Naive B cell (primary cell): ENCODE measurements around the gene SCN10A. TPM values are rescaled to one million over a fixed set of nuclear protein-coding genes. Genes with fewer than 3 reads are reported as not detected.

ENCODE experiments used
- ATAC-seq, 2 donors: fragments of 150-1000 bp; cut with Tn5 transposase; 2 replicates each; pipeline ENCODE4 v1.10.0; 2021; ENCODE audit warnings: low read depth in 2 of 2, mild to moderate bottlenecking in 2 of 2, moderate library complexity in 2 of 2
- DNase-seq: peaks from one replicate; pipeline ENCODE4 v3.0.0; 2022
- H3K27ac Mint-ChIP-seq, 6 donors: one replicate each; pipeline ENCODE4 v1.8.0; 2020 to 2022; ENCODE audit warnings: mild to moderate bottlenecking in 6 of 6, mixed read lengths in 6 of 6, moderate library complexity in 5 of 6, inconsistent platforms in 2 of 6
- H3K27me3 Mint-ChIP-seq, 3 donors: one replicate each; pipeline ENCODE4 v1.8.0; 2021 to 2022; ENCODE audit warnings: mixed read lengths in 3 of 3, mild to moderate bottlenecking in 1 of 3
- H3K36me3 Mint-ChIP-seq, 2 donors: one replicate each; pipeline ENCODE4 v1.8.0; 2020 to 2022; ENCODE audit warnings: mixed read lengths in 2 of 2, inconsistent platforms in 1 of 2, mild to moderate bottlenecking in 1 of 2
- H3K4me1 Mint-ChIP-seq, 3 donors: one replicate each; pipeline ENCODE4 v1.8.0; 2020 to 2022; ENCODE audit warnings: mixed read lengths in 3 of 3, inconsistent platforms in 1 of 3, mild to moderate bottlenecking in 1 of 3, moderate library complexity in 1 of 3
- H3K4me3 Mint-ChIP-seq, 8 donors: one replicate each; pipeline ENCODE4 v1.8.0; 2020 to 2022; ENCODE audit warnings: mild to moderate bottlenecking in 8 of 8, mixed read lengths in 8 of 8, moderate library complexity in 8 of 8, inconsistent platforms in 2 of 8
- H3K9me3 Mint-ChIP-seq, 7 donors: one replicate each; pipeline ENCODE4 v1.8.0; 2020 to 2022; ENCODE audit warnings: mixed read lengths in 7 of 7, mild to moderate bottlenecking in 5 of 7, inconsistent platforms in 2 of 7, moderate library complexity in 1 of 7
- polyA plus RNA-seq, 6 donors: library from polyadenylated mRNA; unstranded; fragments of 300-500 nt; fragmentation: Illumina TruSeq; gene quantifications; one replicate each; pipeline ENCODE4 v1.2.3, GENCODE V29; 2021; ENCODE audit warnings: low read depth in 6 of 6

The SCN10A gene
- polyA plus RNA-seq, 6 donors from 2014 or later = not detected

GRCh38 chr3:38724392-38724736, 91.7 kb downstream of the SCN10A start:
- H3K4me3 Mint-ChIP-seq = no peak overlapping the region
- H3K4me1 Mint-ChIP-seq = no peaks in the 10 kb centered on the region
- DNase-seq (no peak), ATAC-seq (no peak)
- H3K27me3 Mint-ChIP-seq = peaks cover 11 to 26% (median 12%) of the 10 kb centered on the region in 3 donors
- H3K27ac Mint-ChIP-seq = no peak overlapping the region
- H3K9me3 Mint-ChIP-seq = peaks cover 0 to 2% (median 0%) of the 10 kb centered on the region in 7 donors
- no peaks in the 10 kb centered on the region for H3K36me3 Mint-ChIP-seq

- Mint-ChIP-seq H3K27me3 (peaks cover 11 to 20% (median 12%) of the 10 kb centered on the region in 3 donors), H3K4me3 (no peak overlapping the region), H3K27ac (no peak overlapping the region), H3K4me1 (no peaks in the 10 kb centered on the region), H3K9me3 (no peaks in the 10 kb centered on the region), H3K36me3 (no peaks in the 10 kb centered on the region)
- no peak for DNase-seq
- ATAC-seq = no peak
Observed at GRCh38 chr3:38723569-38724391, 92.2 kb downstream of the SCN10A start.

- DNase-seq (no peak), ATAC-seq (no peak)
- no peaks in the 10 kb centered on the region for H3K4me1 Mint-ChIP-seq
- H3K4me3 Mint-ChIP-seq = no peak overlapping the region
- peaks cover 11 to 13% (median 12%) of the 10 kb centered on the region in 3 donors for H3K27me3 Mint-ChIP-seq
- H3K27ac Mint-ChIP-seq = no peak overlapping the region
- no peaks in the 10 kb centered on the region for H3K36me3 Mint-ChIP-seq
- H3K9me3 Mint-ChIP-seq = no peaks in the 10 kb centered on the region
Observed at GRCh38 chr3:38722781-38723568, 93.0 kb downstream of the SCN10A start.

GRCh38 chr3:38721207-38721772, 94.7 kb downstream of the SCN10A start:
- DNase-seq = no peak
- ATAC-seq = no peak
- peaks cover 3 to 7% (median 5%) of the 10 kb centered on the region in 3 donors for H3K27me3 Mint-ChIP-seq
- no peaks in the 10 kb centered on the region for H3K9me3 Mint-ChIP-seq
- H3K36me3 Mint-ChIP-seq = no peaks in the 10 kb centered on the region
- no peaks in the 10 kb centered on the region for H3K4me1 Mint-ChIP-seq
- H3K27ac Mint-ChIP-seq = no peak overlapping the region
- no peak overlapping the region for H3K4me3 Mint-ChIP-seq

GRCh38 chr3:38720465-38720864, 95.6 kb downstream of the SCN10A start:
- no peaks in the 10 kb centered on the region for H3K4me1 Mint-ChIP-seq
- H3K9me3 Mint-ChIP-seq = no peaks in the 10 kb centered on the region
- H3K4me3 Mint-ChIP-seq = no peak overlapping the region
- DNase-seq (no peak), ATAC-seq (no peak)
- no peaks in the 10 kb centered on the region for H3K36me3 Mint-ChIP-seq
- H3K27me3 Mint-ChIP-seq = peaks cover 0 to 6% (median 5%) of the 10 kb centered on the region in 3 donors
- H3K27ac Mint-ChIP-seq = no peak overlapping the region

- no peak overlapping the region for H3K4me3 Mint-ChIP-seq
- H3K27me3 Mint-ChIP-seq = peaks cover 0 to 5% (median 0%) of the 10 kb centered on the region in 3 donors
- no peaks in the 10 kb centered on the region for H3K36me3 Mint-ChIP-seq
- no peaks in the 10 kb centered on the region for H3K4me1 Mint-ChIP-seq
- no peak for ATAC-seq
- DNase-seq = no peak
- peaks cover 0 to 5% (median 0%) of the 10 kb centered on the region in 7 donors for H3K9me3 Mint-ChIP-seq
- H3K27ac Mint-ChIP-seq = no peak overlapping the region
Observed at GRCh38 chr3:38717355-38718240, 98.4 kb downstream of the SCN10A start.

GRCh38 chr3:38713121-38713520, 102.9 kb downstream of the SCN10A start:
- peaks cover 0 to 5% (median 0%) of the 10 kb centered on the region in 7 donors for H3K9me3 Mint-ChIP-seq
- no peaks in the 10 kb centered on the region for H3K4me1 Mint-ChIP-seq
- no peaks in the 10 kb centered on the region for H3K36me3 Mint-ChIP-seq
- H3K27me3 Mint-ChIP-seq = peaks cover 0 to 17% (median 8%) of the 10 kb centered on the region in 3 donors
- DNase-seq (no peak), ATAC-seq (no peak)
- no peak overlapping the region for H3K27ac Mint-ChIP-seq
- H3K4me3 Mint-ChIP-seq = no peak overlapping the region

GRCh38 chr3:38711321-38711720, 104.7 kb downstream of the SCN10A start:
- no peak overlapping the region for H3K27ac Mint-ChIP-seq
- ATAC-seq = no peak
- H3K27me3 Mint-ChIP-seq = peaks cover 8 to 20% (median 18%) of the 10 kb centered on the region in 3 donors
- no peaks in the 10 kb centered on the region for H3K36me3 Mint-ChIP-seq
- no peak for DNase-seq
- H3K9me3 Mint-ChIP-seq = peaks cover 0 to 5% (median 0%) of the 10 kb centered on the region in 7 donors
- no peaks in the 10 kb centered on the region for H3K4me1 Mint-ChIP-seq
- H3K4me3 Mint-ChIP-seq = no peak overlapping the region

GRCh38 chr3:38707730-38708129, 108.3 kb downstream of the SCN10A start:
- H3K4me3 Mint-ChIP-seq = no peak overlapping the region
- H3K9me3 Mint-ChIP-seq = no peaks in the 10 kb centered on the region
- no peaks in the 10 kb centered on the region for H3K36me3 Mint-ChIP-seq
- DNase-seq (no peak), ATAC-seq (no peak)
- H3K27me3 Mint-ChIP-seq = peaks cover 8 to 20% (median 18%) of the 10 kb centered on the region in 3 donors
- H3K4me1 Mint-ChIP-seq = no peaks in the 10 kb centered on the region
- H3K27ac Mint-ChIP-seq = no peak overlapping the region

GRCh38 chr3:38706961-38707360, 109.1 kb downstream of the SCN10A start:
- no peaks in the 10 kb centered on the region for H3K4me1 Mint-ChIP-seq
- peaks cover 8 to 20% (median 18%) of the 10 kb centered on the region in 3 donors for H3K27me3 Mint-ChIP-seq
- no peak overlapping the region for H3K4me3 Mint-ChIP-seq
- no peak overlapping the region for H3K27ac Mint-ChIP-seq
- H3K9me3 Mint-ChIP-seq = no peaks in the 10 kb centered on the region
- ATAC-seq (no peak), DNase-seq (no peak)
- no peaks in the 10 kb centered on the region for H3K36me3 Mint-ChIP-seq

- DNase-seq (no peak), ATAC-seq (no peak)
- no peak overlapping the region for H3K4me3 Mint-ChIP-seq
- no peaks in the 10 kb centered on the region for H3K36me3 Mint-ChIP-seq
- peaks cover 12 to 22% (median 16%) of the 10 kb centered on the region in 3 donors for H3K27me3 Mint-ChIP-seq
- no peak overlapping the region for H3K27ac Mint-ChIP-seq
- H3K4me1 Mint-ChIP-seq = no peaks in the 10 kb centered on the region
- H3K9me3 Mint-ChIP-seq = no peaks in the 10 kb centered on the region
Observed at GRCh38 chr3:38702231-38702630, 113.8 kb downstream of the SCN10A start.

- H3K4me3 Mint-ChIP-seq = no peak overlapping the region
- DNase-seq (no peak), ATAC-seq (no peak)
- H3K4me1 Mint-ChIP-seq = no peaks in the 10 kb centered on the region
- no peaks in the 10 kb centered on the region for H3K36me3 Mint-ChIP-seq
- peaks cover 4 to 24% (median 20%) of the 10 kb centered on the region in 3 donors for H3K27me3 Mint-ChIP-seq
- peaks cover 0 to 2% (median 0%) of the 10 kb centered on the region in 7 donors for H3K9me3 Mint-ChIP-seq
- no peak overlapping the region for H3K27ac Mint-ChIP-seq
Observed at GRCh38 chr3:38698760-38699159, 117.3 kb downstream of the SCN10A start.

- Mint-ChIP-seq H3K9me3 (peaks cover 0 to 2% (median 0%) of the 10 kb centered on the region in 7 donors), H3K27ac (no peak overlapping the region), H3K36me3 (no peaks in the 10 kb centered on the region), H3K4me1 (no peaks in the 10 kb centered on the region), H3K4me3 (no peak overlapping the region), H3K27me3 (peaks cover 4 to 24% (median 20%) of the 10 kb centered on the region in 3 donors)
- DNase-seq (no peak), ATAC-seq (no peak)
Observed at GRCh38 chr3:38698061-38698460, 118.0 kb downstream of the SCN10A start.
